ENCODE results near the gene BTBD2. TPM values are rescaled to one million over a fixed set of nuclear protein-coding genes. Genes with fewer than 3 reads are reported as not detected.

The BTBD2 gene
- total and polyA plus RNA-seq, 2 donors, result 18.0 to 36.9 TPM

GRCh38 chr19:2027361-2027760, 11.8 kb upstream of the BTBD2 start:
- WGBS, result 83% methylated on average over 9 of the region's 9 CpGs
- Histone ChIP-seq H3K36me3 (ENCODE audit: control insufficient read depth in 2 of 2, insufficient read depth in 2 of 2, low read length in 1 of 2) (no peaks in the 10 kb centered on the region), H3K27ac (ENCODE audit: low read depth in 1 of 2, low read length in 1 of 2) (no peak overlapping the region), H3K4me3 (ENCODE audit: low read length in 2 of 2) (no peak overlapping the region), H3K27me3 (ENCODE audit: control insufficient read depth in 2 of 2, insufficient read depth in 1 of 2, low read length in 1 of 2) (peaks cover 0 to 3% of the 10 kb centered on the region in 2 donors), H3K9me3 (ENCODE audit: control insufficient read depth in 2 of 2, insufficient read depth in 1 of 2, low read length in 1 of 2) (peaks cover 0 to 6% of the 10 kb centered on the region in 2 donors), H3K4me1 (ENCODE audit: control insufficient read depth in 2 of 2, insufficient read depth in 2 of 2, low read length in 2 of 2) (peaks cover 6 to 7% of the 10 kb centered on the region in 2 donors)
- DNase-seq (ENCODE audit: low read depth in 6 of 9, low spot score in 9 of 9), result no peak

- no peak overlapping the region for H3K27ac ChIP-seq (ENCODE audit: low read depth in 1 of 2, low read length in 1 of 2)
- H3K4me1 ChIP-seq (ENCODE audit: control insufficient read depth in 2 of 2, insufficient read depth in 2 of 2, low read length in 2 of 2), result peaks cover 1% of the 10 kb centered on the region in 2 donors
- H3K36me3 ChIP-seq (ENCODE audit: control insufficient read depth in 2 of 2, insufficient read depth in 2 of 2, low read length in 1 of 2), result no peaks in the 10 kb centered on the region
- no peak overlapping the region for H3K4me3 ChIP-seq (ENCODE audit: low read length in 2 of 2)
- H3K9me3 ChIP-seq (ENCODE audit: control insufficient read depth in 2 of 2, insufficient read depth in 1 of 2, low read length in 1 of 2), result peaks cover 0 to 6% of the 10 kb centered on the region in 2 donors
- WGBS, result 96% methylated on average over 10 of the region's 10 CpGs
- H3K27me3 ChIP-seq (ENCODE audit: control insufficient read depth in 2 of 2, insufficient read depth in 1 of 2, low read length in 1 of 2), result no peaks in the 10 kb centered on the region
- DNase-seq (ENCODE audit: low read depth in 6 of 9, low spot score in 9 of 9), result no peak
Observed at GRCh38 chr19:2026770-2027169, 11.3 kb upstream of the BTBD2 start.

- H3K9me3 ChIP-seq (ENCODE audit: control insufficient read depth in 2 of 2, insufficient read depth in 1 of 2, low read length in 1 of 2), result peaks cover 0 to 6% of the 10 kb centered on the region in 2 donors
- H3K4me3 ChIP-seq (ENCODE audit: low read length in 2 of 2), result no peak overlapping the region
- H3K4me1 ChIP-seq (ENCODE audit: control insufficient read depth in 2 of 2, insufficient read depth in 2 of 2, low read length in 2 of 2), result peaks cover 0 to 5% of the 10 kb centered on the region in 2 donors
- 96% methylated on average over 2 of the region's 2 CpGs for WGBS
- H3K27ac ChIP-seq (ENCODE audit: low read depth in 1 of 2, low read length in 1 of 2), result no peak overlapping the region
- no peaks in the 10 kb centered on the region for H3K27me3 ChIP-seq (ENCODE audit: control insufficient read depth in 2 of 2, insufficient read depth in 1 of 2, low read length in 1 of 2)
- DNase-seq (ENCODE audit: low read depth in 6 of 9, low spot score in 9 of 9), result no peak
- H3K36me3 ChIP-seq (ENCODE audit: control insufficient read depth in 2 of 2, insufficient read depth in 2 of 2, low read length in 1 of 2), result no peaks in the 10 kb centered on the region
Observed at GRCh38 chr19:2022289-2022688, 6.8 kb upstream of the BTBD2 start.

DNA sequence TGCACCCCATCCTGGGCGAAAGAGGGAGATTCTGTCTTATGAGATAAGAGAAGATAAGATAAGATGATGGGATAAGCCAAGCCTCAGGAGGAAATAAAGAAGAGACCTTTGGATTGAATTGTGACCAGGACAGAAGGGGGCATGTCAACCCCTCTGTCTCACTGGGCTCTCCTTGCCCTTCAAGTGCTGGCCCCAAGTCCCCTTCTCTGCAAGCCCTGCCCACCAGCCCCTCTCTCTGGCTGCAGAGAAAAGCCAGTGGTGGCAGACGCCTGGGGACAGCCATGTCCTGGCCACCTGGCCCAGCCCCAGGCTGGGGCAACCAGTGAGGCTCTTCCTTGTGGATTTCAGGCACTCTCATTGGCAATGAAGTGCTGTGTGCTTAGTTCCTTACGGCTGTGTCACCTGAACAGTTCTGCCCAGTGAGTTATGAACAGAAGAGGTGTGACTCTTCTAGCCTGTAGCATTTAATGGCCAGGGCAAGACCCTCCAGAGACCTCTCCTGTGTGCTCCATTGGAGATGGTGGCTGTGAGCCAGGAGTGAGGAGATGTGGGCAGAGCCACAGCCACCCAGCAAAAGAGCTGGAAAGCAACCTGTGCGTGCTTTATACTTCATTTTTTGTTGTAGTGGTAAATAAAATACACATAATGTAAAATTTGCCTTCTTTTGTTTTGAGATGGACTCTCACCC, 6.1 kb upstream of the BTBD2 start:
- no peak for DNase-seq (ENCODE audit: low read depth in 6 of 9, low spot score in 9 of 9)
- Histone ChIP-seq H3K27me3 (ENCODE audit: control insufficient read depth in 2 of 2, insufficient read depth in 1 of 2, low read length in 1 of 2) (no peaks in the 10 kb centered on the region), H3K9me3 (ENCODE audit: control insufficient read depth in 2 of 2, insufficient read depth in 1 of 2, low read length in 1 of 2) (peaks cover 0 to 6% of the 10 kb centered on the region in 2 donors), H3K4me1 (ENCODE audit: control insufficient read depth in 2 of 2, insufficient read depth in 2 of 2, low read length in 2 of 2) (peaks cover 0 to 5% of the 10 kb centered on the region in 2 donors), H3K36me3 (ENCODE audit: control insufficient read depth in 2 of 2, insufficient read depth in 2 of 2, low read length in 1 of 2) (no peaks in the 10 kb centered on the region), H3K27ac (ENCODE audit: low read depth in 1 of 2, low read length in 1 of 2) (no peak overlapping the region), H3K4me3 (ENCODE audit: low read length in 2 of 2) (no peak overlapping the region)
- 93% methylated on average over 4 of the region's 4 CpGs for WGBS

DNA sequence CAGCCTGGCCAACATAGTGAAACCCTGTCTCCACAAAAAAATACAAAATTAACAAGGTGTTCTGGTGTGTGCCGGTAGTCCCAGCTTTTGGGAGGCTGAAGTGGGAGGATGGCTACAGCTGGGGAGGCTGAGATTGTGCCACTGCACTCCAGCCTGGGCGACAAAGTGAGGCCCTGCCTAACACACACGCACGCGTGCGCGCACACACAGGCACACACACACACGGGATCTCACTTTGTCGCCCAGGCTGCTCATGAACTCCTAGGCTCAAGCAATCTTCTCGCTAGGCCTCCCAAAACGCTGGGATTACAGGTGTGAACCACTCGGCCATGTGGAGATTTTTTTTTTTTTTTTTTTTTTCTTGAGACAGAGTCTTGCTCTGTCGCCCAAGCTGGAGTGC, 3.2 kb upstream of the BTBD2 start:
- H3K4me1 ChIP-seq (ENCODE audit: control insufficient read depth in 2 of 2, insufficient read depth in 2 of 2, low read length in 2 of 2), result peaks cover 5 to 23% of the 10 kb centered on the region in 2 donors
- H3K36me3 ChIP-seq (ENCODE audit: control insufficient read depth in 2 of 2, insufficient read depth in 2 of 2, low read length in 1 of 2), result peaks cover 0 to 3% of the 10 kb centered on the region in 2 donors
- H3K27me3 ChIP-seq (ENCODE audit: control insufficient read depth in 2 of 2, insufficient read depth in 1 of 2, low read length in 1 of 2), result no peaks in the 10 kb centered on the region
- no peak overlapping the region for H3K4me3 ChIP-seq (ENCODE audit: low read length in 2 of 2)
- WGBS, result 98% methylated on average over 13 of the region's 13 CpGs
- H3K27ac ChIP-seq (ENCODE audit: low read depth in 1 of 2, low read length in 1 of 2), result no peak overlapping the region
- no peak for DNase-seq (ENCODE audit: low read depth in 6 of 9, low spot score in 9 of 9)
- no peaks in the 10 kb centered on the region for H3K9me3 ChIP-seq (ENCODE audit: control insufficient read depth in 2 of 2, insufficient read depth in 1 of 2, low read length in 1 of 2)

GRCh38 chr19:2016041-2016807, 710 bp upstream of the BTBD2 start:
- Histone ChIP-seq H3K36me3 (ENCODE audit: control insufficient read depth in 2 of 2, insufficient read depth in 2 of 2, low read length in 1 of 2) (peaks cover 0 to 14% of the 10 kb centered on the region in 2 donors), H3K4me1 (ENCODE audit: control insufficient read depth in 2 of 2, insufficient read depth in 2 of 2, low read length in 2 of 2) (peaks cover 8 to 26% of the 10 kb centered on the region in 2 donors), H3K27ac (ENCODE audit: low read depth in 1 of 2, low read length in 1 of 2) (peak overlapping the region; percentile 63 to 83), H3K27me3 (ENCODE audit: control insufficient read depth in 2 of 2, insufficient read depth in 1 of 2, low read length in 1 of 2) (no peaks in the 10 kb centered on the region), H3K9me3 (ENCODE audit: control insufficient read depth in 2 of 2, insufficient read depth in 1 of 2, low read length in 1 of 2) (peaks cover 0 to under 1% of the 10 kb centered on the region in 2 donors), H3K4me3 (ENCODE audit: low read length in 2 of 2) (peak overlapping the region; percentile 39 to 82)
- DNase-seq (ENCODE audit: low read depth in 6 of 9, low spot score in 9 of 9), result peak in 7 of 9 donors; percentile 26 to 69 (median 52)
- WGBS, result 78% methylated on average over 23 of the region's 23 CpGs

DNA sequence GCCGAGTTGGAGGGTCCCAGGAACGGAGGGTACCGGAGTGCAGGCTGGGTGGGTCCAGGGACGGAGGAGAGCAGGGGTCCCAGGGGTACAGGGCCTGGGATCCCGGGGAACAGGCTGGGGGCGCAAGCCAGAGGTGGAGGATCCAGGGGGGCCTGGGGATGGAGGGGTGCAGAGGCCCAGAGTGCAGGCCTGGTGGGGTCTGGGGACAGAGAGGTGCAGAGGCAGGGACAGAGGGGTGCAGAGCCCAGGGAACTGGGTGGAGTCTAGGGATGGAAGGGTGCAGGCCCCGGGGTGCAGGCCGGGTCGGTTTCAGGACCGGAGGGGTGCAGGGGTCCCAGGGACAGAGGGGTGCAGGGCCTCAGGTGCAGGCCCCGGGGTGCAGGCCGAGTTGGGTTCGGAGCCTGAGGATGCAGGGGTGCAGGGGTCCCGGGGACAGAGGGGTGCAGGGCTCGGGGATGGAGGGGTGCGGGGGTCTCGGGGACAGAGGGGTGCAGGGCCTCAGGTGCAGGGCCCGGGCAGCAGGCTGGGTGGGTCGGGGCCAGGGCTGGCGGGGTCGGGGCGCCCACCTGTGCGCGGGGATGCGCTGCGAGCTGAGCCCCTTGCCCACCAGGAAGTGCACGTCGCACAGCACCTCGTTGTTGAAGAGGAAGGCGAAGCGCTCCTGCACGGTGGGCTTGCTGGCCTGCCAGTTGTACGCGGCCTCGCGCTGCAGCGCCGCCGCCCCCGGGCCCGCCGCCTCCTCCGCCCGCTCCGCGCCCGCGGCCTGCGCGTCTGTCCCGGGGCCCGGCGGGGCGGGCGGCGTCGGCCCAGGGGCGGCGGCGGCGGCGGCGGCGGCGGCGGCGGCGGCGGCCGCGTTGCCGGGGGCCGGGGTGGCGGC, 545 bp downstream of the BTBD2 start:
- Histone ChIP-seq H3K36me3 (ENCODE audit: control insufficient read depth in 2 of 2, insufficient read depth in 2 of 2, low read length in 1 of 2) (peaks cover 0 to 18% of the 10 kb centered on the region in 2 donors), H3K9me3 (ENCODE audit: control insufficient read depth in 2 of 2, insufficient read depth in 1 of 2, low read length in 1 of 2) (peaks cover 0 to 2% of the 10 kb centered on the region in 2 donors), H3K27me3 (ENCODE audit: control insufficient read depth in 2 of 2, insufficient read depth in 1 of 2, low read length in 1 of 2) (no peaks in the 10 kb centered on the region), H3K4me1 (ENCODE audit: control insufficient read depth in 2 of 2, insufficient read depth in 2 of 2, low read length in 2 of 2) (peaks cover 8 to 26% of the 10 kb centered on the region in 2 donors), H3K27ac (ENCODE audit: low read depth in 1 of 2, low read length in 1 of 2) (peak overlapping the region in 1 of 2 donors; percentile 74), H3K4me3 (ENCODE audit: low read length in 2 of 2) (peak overlapping the region; percentile 34 to 82)
- peak in 3 of 9 donors; percentile 16 to 50 (median 35) for DNase-seq (ENCODE audit: low read depth in 6 of 9, low spot score in 9 of 9)
- 15% methylated on average over 74 of the region's 74 CpGs for WGBS

GRCh38 chr19:2014131-2014571, 1.4 kb downstream of the BTBD2 start:
- H3K4me3 ChIP-seq (ENCODE audit: low read length in 2 of 2), result no peak overlapping the region
- H3K4me1 ChIP-seq (ENCODE audit: control insufficient read depth in 2 of 2, insufficient read depth in 2 of 2, low read length in 2 of 2), result peaks cover 8 to 21% of the 10 kb centered on the region in 2 donors
- H3K27ac ChIP-seq (ENCODE audit: low read depth in 1 of 2, low read length in 1 of 2), result no peak overlapping the region
- H3K27me3 ChIP-seq (ENCODE audit: control insufficient read depth in 2 of 2, insufficient read depth in 1 of 2, low read length in 1 of 2), result no peaks in the 10 kb centered on the region
- peaks cover 0 to 2% of the 10 kb centered on the region in 2 donors for H3K9me3 ChIP-seq (ENCODE audit: control insufficient read depth in 2 of 2, insufficient read depth in 1 of 2, low read length in 1 of 2)
- peaks cover 0 to 18% of the 10 kb centered on the region in 2 donors for H3K36me3 ChIP-seq (ENCODE audit: control insufficient read depth in 2 of 2, insufficient read depth in 2 of 2, low read length in 1 of 2)
- WGBS, result 97% methylated on average over 5 of the region's 5 CpGs
- no peak for DNase-seq (ENCODE audit: low read depth in 6 of 9, low spot score in 9 of 9)

All from thymus (tissue), 11 donors.